HG03025 (cell line): ENCODE results near the gene LRFN2.

Source experiments
- ATAC-seq: cut with Tn5 transposase; IDR thresholded peaks from one replicate; pipeline ENCODE4 v1.9.1; 2021; ENCODE audit warnings: mild to moderate bottlenecking, moderate library complexity; ENCODE audit not compliant: unreplicated experiment, low FRiP score

LRFN2 gene

DNA sequence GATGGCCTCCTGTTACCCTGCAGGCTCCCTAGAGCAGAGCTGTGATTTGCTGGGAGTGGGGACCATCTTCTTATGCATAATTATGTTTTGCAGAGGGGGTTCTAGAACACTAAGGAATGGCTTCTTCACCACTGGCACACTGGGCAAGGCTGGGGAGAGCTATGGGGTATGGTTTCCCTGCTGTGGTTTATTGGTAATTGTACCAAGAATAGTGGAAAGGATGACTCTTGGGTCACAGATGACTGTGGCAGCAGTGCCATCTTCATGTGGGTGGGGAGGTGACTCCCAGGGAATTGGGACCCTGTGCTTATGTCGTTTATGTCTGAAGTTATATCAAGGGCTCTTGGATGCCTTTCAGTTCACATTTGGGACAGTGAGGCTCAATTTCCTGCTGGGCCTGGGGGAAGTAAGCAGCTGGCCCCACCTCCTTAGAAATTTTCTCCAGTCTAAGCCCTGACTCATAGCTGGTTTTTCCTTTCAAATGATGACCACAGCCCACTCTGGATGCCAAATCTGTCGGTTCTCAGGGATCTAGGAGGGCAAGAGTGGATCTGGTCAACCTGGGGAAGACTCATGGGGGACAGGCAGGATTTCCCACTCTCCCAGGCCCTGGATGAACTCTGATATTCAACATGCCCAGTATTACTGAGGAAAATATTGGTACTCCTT, 230.8 kb downstream of the LRFN2 start:
- no peak for ATAC-seq

DNA sequence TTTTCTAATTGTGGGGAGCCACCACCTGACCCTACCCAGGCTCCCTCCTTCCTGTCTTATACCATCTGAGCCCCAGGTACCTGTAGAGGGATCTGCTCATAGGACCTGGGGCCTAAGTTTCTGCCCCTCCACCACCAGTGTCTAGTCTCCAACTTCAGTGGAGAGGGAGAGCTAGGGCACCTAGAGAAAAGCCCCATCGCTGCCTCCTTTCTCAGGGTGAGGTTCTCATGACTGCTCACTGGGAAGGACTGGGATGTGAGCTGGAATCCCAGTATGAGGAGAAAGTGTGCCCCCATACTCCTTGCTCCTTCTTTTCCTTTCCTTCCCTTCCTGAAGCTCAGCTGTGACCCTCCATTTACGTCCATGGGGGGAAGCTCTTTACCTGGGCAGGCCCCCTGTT, 231.6 kb downstream of the LRFN2 start:
- no peak for ATAC-seq

DNA sequence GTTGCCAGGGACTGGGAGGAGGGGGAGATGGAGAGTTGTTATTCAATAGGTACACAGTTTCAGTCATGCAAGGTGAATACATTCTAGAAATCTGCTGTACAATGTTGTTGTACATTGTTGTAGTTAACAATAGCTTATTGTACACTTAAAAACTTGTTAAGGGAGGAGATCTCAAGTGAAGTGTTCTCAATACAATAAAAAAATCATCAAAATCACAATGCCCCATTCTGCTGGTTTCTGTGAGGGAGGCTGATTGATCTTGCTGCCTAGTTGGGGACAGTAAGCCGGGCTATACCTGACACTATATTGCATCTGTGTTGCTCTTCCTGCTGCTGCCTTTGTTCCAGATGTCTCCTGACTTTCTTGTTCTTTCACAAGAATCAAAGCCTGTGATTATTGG, 232.1 kb downstream of the LRFN2 start:
- ATAC-seq: no peak

DNA sequence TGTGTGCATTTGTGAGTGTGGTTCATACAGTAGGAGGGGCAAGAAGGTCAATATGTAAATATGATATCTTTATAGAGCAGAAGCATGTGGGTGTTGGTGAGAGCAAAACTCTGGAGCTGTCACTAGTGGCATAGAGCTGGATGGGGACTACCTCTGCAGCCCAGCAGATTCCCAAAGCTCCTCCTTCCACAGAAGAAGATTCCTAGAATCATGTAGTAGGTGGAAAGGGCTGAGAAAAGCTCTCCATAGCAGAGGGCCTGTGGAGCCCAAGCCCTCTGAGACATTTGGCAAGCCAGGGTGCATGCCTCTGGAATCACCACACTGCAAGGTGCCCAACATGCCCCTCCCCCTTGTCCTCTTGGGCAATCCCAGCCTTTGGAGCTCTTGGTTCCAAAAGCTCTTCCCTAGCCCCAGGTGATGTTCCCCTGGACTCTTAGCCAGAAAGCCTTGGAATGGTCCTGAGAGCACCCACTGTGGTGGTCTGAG, 233.2 kb downstream of the LRFN2 start:
- ATAC-seq: no peak

DNA sequence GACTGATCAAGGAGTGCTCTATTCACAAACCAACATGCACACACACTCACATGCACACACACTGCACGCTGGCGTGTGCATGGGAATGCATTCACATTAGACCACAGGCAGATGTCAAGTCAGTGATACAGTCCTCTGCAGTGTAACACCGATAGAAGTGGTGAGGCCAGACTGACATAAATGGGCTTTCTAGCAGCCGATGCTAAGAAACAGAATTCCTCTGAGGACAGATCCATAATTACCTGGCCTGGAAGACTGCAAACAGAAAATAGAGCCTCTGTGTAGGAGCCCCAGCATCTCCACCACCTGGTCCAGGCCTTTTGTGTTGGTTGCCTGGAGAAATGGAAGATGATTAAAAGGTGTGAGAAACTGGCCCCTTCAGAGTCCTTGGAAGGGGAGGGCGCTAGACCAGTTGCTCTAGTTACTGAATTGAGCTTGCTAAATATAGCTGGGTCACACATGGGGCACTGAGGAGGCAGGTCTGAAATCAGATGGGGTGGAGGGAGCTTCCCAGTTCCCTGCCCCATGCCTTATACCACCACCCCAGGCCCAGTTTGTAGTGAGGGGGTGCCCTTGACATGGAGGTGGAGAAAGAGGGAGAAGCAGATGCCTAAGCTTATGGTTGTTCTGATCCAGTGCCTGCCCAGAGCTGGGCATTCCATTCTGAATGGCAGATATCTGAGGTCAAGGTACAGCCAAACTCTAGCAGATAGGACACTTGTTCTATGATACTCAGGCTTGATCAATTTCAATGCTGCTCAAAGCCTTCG, 233.8 kb downstream of the LRFN2 start:
- ATAC-seq: no peak

DNA sequence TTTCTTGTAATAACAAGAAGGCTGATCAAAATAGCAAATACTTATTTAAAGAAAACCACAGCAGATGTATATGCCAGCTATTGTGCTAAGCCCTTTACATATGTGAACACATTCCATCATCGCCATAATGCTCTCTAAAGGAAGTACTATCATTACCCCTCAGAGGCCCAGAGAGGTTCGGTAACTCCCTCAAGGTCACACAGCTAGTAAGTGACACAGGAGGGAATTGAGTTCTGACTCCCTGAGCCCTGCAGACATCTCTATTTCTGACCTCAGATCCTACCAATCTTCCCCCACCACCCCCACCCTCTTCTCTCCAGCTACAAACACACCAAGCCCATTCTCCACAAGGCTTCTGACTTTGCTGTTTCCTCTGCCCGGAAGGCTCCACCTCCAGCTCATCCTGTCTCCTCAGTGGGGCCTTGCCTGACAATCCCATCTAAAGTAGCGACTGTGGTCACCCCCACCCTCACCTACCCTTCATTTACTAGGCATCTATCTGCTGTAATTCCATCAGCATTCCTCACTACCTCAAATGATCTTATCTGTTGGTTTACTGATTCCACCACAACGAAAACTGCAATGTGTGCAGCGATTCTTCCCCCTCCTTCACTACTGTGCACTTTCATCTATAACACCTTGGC, 234.5 kb downstream of the LRFN2 start:
- ATAC-seq: no peak

DNA sequence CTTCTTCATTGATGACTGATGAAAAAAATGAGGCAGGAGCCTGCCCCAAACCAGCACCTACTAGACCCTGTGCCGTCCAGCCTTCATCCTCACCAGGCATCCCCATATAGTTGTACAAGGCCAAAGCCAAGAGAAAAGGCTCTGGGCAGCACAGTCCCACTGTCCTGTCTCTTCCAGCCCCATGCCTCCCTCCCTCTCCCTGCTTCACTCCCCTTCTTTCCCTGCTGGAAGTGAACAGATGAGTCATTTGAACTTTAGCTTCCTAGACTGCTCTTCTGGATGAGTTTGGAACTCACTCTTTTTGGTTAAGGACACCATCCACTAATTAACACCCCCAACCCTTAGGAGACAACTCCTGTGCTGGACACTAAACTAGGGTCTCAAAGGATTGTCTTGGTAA, 235.2 kb downstream of the LRFN2 start:
- no peak for ATAC-seq

DNA sequence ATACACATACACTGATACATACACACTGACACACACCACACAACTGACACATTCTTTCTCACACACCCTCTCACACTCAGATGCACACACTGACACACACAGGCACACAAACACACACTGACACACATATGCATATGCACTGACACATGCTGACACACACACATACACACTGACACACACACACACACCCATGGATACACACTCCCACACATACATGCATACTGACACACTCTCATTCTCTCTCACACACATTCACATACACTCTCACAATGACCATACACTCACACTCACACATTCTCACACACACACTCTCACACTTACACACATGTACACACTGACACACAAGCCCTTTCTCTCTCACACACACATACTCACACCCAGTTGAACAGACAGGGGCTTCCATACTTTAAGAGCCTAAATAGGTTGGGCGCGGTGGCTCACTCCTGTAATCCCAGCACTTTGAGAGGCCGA, 236.4 kb downstream of the LRFN2 start:
- ATAC-seq: no peak

DNA sequence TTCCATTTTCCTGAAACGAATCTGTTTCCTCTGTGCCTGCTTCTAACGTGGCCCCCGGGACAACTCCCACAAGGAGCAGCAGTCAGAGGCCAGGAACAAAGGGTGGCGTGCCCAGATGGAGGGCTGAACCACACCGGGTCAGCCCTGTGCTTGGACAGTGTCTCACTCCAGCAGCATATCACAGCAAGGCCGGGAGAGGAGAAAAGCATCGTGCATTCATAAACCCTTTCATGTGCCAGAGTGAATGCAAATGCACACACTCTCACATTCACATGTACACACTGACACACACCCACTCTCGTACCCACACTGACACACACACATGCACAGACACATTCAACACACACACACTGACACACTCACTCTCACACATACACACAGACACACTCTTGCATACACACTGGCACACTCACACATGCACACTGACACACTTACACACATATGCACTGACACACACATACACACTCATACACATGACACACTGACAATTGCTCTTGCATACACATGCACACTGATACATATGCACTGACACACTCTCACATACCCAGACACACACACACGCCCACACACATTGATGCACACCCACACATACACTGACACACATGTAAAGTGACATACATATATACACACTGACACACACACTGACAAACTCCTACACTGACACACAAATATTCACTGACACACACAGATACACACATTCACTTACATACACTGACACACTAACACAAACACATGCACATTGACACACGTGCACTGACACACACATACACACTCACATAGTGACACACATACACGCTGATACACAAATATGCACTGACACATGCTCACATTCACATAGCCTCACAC, 237.0 kb downstream of the LRFN2 start:
- ATAC-seq: no peak

DNA sequence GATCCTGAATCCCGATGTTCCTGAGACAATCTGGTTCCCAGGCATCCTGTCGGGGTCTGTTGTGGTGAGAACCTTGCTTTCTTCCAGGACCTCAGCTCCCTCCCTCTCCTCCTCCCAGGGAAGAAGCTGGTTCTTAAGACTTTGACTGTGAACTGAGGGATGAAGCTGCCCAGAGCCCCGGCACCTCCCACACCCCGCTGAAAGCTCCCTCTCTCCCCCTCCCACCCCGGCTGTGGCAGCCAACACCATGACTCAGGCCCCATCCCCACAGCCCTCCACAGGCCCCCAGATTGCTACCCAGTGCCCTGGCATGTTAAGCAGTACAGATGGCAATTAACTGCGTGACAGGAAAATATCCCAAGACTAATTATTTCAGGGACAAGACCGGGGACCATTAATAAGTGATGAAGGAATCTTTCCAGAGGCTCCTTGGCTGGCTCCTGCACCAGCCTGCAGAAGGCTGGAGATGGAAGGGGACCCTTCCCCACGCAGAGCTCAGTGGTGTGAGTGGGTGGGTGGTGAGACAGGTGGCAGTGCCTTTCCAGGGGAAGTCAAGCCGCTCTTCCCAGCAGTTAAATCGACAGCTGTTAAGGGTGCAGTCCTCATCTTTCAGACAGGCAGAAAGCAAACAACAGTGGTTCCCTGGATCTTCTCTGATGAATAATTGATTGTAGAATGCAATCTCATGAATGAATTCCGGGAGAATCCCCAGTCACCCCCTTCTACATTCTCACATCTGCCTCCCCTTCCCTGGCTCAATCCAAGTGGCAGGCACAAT, 237.9 kb downstream of the LRFN2 start:
- ATAC-seq: no peak

DNA sequence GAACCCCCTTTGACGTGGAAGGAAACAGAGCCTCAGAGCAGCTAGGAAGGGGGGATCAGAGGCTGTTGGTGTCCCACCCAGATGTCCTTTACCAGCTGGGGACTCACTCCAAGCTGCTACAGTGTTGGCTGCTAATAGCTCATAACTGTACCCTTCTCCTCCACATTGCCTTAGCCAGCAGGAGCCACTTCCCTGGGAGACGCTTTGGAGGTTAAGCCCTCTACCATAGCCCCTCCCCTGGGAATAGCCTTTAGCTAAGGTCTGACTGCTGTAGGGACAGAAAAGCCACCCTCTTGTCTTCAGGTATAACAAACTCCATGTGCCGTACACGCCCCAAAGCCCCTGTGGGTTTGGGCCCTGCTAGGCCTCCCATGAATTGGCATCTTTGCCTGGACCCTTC, 238.6 kb downstream of the LRFN2 start:
- no peak for ATAC-seq

DNA sequence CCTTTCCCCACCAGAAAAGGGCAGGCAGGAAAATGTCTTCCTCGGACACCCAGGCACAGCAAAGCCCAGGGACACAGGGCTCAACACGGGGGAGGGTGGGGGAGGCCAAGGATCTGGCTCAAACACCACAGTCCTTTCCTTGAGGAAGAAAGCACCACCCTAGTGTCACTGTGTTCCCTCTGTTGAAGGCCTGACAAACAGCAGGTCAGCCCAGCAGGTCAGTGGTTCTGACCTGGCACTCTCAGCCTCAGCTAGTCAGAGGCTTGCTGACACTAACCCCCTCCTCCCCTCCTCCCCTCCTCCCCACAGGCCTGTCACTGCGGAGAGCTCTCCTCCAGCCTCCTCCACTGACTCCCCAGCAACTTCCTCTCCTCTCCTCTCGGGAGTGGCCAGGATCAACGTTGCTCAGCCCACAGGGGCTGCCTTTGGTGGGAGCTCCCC, 239.6 kb downstream of the LRFN2 start:
- no peak for ATAC-seq

DNA sequence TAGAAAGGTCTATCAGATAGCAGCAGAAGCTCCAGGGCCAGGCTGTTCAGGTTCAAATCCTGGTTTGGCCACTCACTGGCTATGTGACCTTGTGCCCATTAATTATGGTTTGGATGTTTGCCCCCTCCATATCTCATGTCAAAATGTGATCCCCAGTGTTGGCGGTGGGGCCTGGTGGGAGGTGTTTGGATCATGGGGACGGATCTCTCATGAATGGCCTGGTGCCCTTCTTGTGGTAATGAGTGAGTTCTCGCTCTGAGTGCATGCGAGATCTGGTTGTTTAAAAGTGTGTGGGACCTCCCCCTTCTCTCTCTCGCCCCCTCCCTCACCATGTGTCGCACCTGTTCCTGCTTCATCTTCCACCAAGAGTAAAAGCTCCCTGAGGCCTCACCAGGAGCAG, 240.9 kb downstream of the LRFN2 start:
- ATAC-seq: no peak

DNA sequence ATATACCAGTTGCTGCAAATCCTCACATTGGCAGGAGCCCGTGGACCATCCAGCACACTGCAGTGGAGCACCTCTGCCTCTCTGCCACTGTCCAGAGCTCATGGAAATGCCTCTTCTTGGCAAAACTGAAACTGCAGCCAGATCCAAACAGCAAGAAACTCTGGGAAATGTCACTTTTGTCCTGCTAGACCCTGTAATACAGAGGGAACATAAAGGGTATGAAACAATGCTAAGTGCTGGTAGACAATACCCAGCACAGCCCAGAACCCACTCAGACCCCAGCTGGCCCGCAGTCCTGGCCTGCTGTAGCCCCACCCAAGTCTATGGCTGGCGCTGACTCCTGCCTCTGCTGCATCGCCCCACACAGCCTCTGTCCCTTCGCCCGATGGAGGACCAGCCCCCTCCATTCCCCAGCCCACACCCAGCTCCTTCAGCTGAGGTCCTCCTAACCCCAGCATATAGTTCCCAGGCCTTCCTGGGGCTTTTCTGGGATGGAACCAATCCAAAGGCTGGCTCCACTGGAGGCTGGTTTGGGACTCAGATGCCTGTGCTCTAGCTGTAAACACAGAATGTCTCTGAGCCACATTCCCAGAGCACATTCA, 242.5 kb downstream of the LRFN2 start:
- no peak for ATAC-seq

DNA sequence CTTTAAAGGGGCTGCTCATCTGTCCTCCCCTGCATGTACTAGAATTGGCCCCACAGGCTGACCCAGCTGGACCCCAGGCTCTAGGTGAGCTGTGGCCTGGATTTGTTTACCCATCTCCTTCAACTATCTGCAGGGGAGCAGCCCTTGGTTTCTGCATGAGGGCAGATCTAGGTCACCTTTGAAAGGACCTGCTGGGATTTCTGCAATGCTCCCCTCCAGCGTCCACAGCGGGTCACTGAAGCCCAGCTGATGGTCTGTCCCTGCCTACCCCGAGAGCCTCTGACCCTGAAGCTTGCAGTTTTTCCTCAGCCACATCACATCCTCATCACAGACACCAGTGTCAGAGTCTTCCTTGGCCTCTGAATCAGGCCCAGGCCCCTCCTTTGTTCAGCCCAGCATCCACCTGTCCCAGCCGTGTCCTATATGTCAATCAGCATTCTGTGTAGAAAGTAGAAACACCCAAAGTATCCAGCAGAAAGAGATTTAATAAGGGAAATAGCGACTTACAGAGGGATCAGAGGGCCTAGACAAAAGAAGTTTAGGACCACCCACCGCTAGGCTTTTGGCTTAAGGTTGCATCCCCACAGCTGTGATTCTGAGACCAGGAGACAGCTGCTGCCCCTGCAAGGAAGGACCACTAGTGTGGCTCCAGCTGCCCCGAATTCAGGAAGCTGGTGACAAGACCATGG, 243.1 kb downstream of the LRFN2 start:
- no peak for ATAC-seq

DNA sequence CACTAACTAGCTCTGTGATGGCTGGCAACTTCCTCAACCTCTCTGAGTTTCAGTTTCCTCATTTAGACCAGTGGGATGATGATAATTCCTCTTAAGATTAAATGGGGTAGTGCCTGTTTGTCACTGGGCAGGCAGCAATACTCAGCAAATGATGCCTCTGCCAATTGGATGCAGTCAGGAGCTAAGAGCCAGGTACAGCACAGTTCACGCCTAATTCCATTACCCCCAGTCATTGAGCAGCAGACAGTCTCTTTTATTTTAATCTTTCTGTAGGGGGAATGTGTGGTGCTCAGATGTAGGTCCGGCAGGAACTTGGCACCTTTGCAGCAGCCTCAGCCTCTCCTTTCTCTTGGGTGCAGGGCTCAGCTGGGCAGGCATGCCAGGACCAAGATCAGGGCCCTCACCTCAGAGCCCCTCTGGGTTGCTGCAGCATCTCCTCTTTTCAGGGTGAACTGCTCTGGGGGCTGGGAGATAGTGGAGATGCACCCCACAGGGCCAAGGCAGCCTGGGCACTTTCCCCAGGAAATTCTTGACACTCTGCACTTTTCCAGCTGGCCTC, 243.8 kb downstream of the LRFN2 start:
- ATAC-seq: no peak

DNA sequence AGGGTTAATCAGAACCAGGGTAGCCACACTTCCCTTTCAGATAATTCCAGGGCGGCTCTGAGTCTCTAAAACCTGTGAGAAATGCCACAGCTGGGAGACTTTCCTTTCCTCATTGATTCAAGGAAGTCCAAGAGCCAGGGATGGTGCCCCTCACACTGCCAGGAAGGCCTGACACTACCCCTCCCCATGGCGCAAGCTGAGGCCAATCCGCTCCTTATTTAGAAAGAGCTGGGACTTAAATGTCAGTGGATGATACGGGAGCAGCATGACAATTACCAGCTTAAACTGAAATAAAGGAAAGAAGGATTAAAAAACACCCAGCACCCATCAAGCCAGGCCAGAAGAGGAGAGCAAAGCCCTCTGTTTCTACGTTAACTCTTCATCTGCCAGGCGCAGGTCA, 244.4 kb downstream of the LRFN2 start:
- no peak for ATAC-seq

DNA sequence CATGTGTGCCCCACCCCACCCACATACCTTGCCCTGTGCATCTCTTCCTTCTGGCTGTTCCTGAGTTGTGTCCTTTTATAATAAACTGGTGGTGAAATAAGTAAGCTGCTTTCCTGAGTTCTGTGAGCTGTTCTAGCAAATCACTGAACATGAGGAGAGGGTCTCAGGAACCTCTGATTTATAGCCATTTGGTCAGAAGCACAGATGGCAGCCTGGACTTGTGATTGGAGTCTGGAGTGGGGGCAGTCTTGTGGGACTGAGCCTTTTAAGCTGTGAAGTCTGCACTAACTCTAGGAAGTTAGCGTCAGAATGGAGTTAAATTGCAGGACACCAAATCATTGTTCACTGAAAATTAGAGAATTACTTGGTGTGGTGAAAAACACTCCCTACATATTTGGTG, 245.4 kb downstream of the LRFN2 start:
- ATAC-seq: no peak
